NCI-H128 (cell line): ENCODE measurements around the gene SPACA4.

Experiments
- DNase-seq: peaks from one replicate; lab custom pipeline; 2025; ENCODE audit not compliant: unreplicated experiment; lab: John Stamatoyannopoulos, UW

SPACA4 gene

DNA sequence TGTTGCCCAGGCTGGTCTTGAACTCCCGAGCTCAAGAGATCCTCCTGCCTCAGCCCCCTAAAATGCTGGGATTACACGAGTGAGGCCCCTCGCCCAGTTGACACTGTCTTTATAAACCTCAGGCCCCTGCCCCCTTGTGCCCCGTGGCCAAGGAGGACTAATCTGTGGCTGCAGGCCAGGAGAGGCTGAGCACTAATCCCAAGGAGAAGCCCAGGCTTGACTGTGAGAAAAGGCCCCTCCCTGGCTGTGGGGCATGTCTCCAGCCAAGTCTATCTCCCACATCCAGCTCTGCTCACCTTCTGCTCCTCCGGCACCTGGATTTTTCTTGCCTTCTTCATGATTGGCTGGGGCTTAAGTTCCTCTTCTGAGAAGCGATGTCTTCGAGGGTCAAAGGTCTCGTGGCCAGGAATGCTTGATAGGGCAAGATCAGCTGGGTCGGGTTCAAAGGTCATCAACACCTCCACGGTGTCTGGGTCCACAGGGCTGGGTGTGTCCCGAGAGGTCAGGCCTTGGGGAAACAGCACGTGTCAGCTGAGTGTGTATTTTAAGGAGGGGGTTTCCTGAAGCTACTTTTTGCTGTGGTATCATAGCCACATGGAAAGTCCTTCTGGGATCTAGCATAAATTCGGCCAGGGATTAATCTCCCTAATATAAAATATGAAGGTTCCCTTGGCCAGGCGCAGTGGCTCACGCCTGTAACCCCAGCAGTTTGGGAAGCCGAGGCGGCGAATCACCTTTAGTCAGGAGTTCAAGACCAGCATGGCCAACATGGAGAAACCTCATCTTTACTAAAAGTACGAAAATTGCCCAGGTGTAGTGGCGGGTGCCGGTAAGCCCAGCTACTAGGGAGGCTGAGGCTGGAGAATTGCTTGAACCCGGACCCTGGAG lies 26.9 kb downstream of the SPACA4 start:
- DNase-seq: no peak

DNA sequence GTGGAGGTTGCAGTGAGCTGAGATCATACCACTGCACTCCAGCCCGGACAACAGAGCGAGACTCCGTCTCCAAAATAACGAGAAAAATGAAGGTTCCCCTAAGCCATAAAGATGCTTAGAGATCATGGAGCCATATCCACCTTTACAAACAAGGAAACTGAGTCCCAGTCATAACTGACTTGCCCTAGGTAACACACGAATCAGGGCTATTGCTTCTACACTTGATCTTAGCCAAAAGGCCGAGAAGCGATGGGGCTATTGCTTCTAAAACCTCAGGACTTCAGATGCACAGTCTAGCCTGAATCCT lies 27.4 kb downstream of the SPACA4 start:
- no peak for DNase-seq

DNA sequence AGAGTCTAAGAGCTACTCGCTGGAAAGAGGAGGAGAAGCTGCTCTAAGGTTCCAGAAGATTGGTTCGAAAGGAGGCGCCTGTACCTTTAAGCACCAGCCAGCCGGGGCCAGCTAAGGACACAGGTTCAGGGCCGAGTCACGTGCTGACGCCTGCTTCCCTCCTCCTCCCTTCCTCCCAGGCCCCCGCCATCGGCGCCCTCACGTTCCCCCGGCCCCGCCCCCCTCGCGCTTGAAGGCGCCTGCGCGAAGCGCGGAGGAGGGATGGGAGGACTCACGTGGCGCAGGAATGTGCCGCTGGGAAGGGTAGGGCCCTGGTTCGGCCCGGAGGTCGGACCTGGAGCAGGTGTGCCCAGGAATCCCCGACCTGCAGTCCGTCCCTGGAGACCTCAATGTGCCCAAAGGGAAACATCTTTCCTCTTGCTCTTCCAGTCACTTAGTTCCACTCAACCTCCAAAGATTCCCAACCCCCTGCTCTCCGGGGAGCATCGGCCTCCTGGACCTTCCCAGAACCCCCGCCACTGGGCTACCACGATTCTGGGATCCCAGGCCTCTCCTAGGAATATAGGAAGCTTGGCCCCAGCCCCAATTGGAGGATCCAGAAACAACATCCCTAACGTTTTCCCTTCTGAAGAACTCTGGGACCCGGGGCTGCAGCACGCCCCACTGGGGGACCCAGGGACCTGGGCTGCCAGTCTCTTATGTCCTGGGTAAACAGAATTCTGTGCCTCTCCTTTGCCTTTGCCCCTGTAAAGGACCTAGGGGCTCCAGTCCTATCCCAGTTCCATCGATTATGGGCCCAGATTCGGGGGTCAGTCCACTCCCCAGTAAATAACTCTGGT lies 28.1 kb downstream of the SPACA4 start:
- DNase-seq: peak; percentile 90

DNA sequence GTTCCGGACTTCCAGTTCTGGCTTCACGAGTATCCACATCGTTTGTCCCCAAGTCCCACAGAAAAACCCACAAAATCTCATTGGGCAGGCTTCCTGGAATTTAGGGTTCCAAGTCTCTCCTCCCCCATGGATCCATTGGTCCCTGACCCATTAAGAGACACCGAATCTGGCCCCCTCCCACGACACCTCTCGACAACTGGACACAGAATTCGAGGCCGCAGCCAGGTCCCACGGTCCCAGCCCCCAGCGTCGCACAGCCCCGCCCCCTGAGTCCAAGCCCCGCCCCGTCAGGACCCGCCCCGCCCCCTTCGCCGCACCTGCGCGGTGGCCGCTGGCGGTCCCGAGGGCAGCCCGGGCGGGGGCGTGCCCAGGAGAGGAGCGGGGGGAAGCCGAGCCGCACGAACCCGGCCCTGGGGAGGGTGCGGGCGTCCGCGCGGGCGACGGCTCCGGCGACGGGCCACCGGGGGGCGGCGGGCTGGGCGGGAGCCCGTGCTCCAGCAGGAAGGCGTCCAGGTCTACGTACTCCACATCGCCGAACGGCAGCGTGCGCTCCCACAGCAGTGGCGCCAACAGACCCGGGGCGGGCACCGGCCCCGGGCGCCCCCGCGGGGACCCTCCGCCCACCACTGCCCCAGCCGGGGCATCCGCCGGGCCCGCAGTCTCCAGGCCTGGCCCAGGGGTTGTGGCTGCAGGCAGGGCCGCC lies 28.9 kb downstream of the SPACA4 start:
- no peak for DNase-seq

DNA sequence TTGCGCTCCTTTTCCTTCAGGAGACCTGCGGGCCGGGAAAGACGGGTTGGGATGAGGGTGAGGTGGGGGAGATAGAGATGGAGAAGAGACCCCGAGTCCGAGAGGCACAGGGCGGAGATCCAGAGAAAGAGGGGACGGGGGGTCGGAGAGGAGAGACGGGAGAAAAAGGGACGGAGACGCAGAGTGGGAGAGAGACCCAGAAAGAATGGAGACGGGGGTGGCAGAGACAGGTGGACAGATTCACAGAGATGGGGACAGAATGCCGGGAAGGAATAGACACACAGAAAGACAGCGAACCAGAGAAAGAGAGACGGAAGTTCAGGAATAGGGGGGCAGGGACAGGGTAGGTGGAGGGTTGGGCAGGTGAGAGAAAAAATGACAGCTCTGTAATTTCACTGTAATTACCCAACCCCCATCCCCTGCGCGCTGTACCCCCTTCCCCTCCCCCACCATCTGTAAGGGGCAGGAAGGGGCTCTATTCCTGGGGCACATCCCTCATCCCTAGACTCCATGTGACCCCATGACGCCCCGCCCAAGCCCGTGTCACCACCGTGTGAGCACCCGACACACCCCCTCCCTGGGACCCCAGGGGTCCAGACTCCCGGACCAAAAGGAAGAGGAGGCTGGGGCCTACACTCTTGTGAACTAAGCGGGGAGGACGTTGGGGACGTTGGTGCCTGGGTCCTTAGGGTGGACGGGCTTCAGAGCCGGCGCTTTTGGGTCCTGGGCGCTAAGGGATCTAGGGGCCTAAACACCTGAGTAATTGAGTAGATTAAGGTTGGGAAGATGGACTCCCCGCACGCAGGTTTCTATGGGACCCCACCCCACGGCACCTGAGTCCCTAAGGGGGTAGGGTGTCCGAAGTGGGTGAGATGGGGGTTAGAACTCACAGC lies 29.7 kb downstream of the SPACA4 start:
- DNase-seq: no peak

DNA sequence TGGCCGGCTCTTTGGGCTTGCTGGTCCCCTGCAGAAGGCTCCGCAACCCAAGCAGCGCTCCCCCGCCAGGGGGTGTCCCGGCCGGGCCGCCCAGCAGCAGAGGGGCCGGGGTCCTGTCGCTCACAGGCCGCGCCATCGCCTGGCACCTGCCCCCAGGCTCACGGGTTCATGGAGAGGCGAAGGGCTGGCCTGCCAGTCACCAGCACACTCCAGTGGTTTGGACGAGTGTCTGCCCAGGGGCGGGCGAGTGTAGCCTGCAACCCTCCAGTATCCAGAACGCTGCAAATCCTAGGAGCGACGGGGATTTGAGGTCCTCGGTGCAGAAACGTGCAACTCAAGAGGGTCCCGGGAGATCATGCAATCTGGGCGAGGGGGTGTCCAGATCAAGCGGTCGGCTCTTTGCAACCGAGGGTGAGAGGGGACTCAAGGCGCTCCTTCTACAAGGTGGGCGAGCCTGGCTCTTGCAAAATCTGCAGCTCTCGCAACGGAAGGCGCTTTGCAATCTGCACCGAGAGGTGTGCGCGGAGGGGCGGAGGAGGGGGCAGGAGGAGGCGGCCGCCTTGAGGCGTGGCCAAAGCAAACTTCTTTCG lies 30.4 kb downstream of the SPACA4 start, which contains the start of gene DBP:
DBP (minus strand) TSS at position 521 of the 590 bp plus-strand sequence; CDS start at position 136, 385 bp downstream.
- DNase-seq: no peak

DNA sequence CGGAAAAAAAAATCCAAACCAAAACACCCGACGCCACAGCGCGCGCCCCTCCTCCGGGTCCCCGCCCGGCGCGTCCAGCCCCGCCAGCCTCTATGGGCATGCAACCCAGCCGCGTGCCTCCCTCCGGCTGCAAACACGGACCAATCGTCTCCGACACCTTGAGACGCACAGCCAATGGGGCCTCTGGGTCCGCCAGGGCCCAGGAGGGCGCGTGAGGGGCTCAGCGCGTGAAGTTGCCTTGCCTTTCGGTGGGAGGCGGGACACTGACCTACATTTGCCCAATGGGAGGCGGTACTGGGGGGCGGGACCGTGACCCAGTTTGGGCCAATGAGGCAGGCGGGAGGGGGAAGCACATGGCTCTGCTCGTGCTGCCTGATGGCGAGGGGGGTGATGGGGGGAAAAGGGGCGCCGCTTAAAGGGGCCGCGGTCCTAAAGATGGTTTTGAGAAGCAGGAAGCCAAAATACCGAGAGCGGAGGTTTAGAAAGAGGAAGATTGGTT lies 31.0 kb downstream of the SPACA4 start:
- DNase-seq: peak; percentile 98

DNA sequence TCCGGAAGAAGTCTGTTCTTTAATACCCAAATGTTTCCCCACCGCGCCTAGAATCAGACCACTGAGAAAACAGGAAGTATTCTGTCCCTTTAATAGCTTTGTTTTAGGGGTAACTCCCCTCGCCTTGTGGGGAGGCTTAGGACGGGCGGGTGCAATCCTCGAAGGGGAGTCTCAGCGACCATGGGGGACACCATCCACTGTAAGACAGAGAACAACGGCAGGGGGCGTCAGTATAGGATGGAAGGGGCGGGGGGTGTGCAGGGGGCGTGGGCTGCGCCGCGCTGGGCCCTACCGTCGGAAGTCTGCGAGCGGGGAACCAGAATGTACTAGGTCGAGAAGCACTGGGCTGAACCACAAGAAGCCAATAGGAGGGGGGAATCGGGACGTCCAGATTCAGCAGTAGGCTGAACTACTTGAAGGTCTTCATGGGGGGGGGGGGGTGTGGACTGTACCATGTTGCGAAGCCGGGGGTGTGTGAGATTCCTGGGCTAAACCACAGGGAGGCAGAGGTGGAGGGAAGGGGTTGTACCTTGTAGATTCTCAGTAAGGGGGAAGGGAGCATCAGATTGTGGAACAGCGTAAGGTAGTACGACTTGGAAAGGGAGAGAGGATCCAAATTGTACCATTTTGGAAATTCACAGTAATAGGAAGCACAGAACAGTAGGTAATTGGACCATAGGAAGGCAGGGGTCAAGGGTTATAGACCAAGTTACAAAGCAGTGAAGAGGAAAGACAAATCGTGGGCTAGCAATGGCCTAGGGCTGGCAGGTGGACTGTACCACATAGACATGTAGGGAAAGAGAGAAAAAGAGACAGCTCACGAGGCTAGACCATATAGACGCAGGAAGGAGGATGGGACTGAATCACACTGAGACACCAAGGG lies 31.6 kb downstream of the SPACA4 start:
- peak; percentile 69 for DNase-seq

DNA sequence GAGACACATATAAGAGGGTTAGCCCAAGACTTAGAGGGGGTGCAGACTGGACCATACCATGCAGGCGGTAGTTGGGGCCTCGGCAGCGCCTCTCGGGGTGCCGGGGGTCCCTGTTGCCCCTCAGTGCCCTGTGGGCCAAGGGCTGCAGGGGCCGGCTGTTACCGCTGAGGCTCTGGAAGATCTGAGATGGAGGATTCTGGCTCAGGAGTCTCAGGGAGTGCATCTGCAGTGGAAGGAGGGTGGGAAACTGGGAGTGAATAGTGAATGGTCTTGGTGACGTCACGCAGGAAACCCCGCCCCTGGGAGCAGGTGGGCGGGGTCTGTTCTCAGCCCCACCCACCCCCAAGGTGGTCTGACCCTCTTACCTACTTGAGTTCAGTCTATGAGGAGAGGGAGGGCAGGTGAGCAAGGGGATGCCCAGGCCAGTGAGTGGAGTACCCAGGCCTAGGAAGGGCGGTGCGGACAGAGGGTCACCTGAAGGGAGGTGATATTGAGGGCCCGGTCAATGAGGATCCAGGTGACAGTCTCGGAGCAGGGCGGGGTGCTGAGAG lies 32.4 kb downstream of the SPACA4 start:
- DNase-seq: no peak

DNA sequence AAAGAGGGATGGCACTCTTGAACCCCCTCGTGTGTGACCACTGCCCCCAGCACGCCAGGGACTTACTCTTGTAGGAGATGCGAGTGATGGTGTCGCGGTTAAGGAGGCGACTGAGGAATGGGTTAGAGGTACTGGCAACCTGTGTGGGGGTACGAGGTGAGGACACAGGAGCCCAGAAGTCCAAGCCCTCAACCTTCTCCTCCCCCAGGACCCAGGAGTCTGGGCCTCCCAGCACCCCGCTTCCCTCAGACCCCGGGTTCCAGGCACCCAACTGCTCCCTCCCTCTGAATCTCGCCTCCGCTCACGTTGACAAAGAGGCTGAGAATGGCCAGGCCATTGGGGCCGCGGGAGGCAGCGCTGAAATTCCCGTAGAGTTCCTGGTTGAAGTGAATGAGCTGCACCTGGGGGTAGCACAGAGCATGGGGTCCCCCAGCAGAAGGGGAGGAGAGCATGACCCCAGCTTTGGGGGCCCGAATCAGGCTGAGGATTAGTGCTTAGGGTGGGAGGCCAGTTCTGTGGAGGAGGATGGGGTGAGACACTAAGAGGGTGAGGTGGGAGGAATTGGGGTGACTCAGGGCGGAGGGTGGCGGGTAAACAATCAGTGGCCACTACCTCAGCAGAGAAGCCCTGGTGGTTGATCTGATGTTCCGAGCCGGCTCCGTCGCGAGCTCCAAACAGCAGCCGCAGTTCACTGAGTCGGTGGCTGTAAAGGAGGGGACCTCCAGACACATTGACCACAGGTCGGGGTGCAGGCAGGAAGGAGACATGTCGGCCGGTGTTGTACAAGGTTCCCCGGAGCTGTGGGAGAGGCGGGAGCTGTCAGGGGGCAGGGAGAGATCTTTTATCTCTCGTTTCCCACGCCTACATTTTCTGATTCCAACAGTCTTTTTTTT lies 33.2 kb downstream of the SPACA4 start:
- no peak for DNase-seq

DNA sequence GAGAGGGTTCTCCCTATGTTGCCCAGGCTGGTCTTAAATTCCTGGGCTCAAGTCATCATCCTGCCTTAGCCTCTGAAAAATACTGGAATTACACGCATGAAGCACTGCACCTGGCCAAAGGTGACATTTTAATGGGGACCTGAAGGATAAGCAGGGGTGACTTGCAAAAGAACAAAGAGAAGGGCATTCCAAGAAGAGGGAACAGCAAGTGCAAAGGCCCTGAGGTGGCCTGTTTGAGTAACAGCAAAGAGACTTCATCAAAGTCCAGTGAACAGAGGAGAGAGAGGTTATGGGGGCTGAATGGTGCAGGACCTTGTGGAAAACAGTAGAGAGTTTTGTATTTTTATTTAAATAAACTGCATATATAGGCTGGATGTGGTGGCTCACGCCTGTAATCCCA lies 35.3 kb downstream of the SPACA4 start:
- no peak for DNase-seq

DNA sequence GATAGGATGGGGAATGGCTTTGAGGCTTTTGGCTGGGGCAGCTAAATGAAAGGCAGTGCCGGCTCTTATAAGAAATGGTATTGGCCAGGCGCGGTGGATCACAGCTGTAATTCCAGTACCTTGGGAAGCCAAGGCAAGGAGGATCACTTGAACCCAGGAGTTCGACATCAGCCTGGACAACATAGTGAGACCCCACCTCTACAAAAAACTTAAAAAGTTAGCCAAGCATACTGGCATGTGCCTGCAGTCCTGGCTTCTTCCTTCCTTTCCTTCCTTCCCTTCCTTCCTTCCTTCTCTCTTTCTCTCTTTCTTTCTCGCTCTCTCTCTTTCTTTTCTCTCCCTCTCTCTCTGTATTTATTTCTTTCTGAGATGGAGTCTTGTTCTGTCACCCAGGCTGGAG lies 36.3 kb downstream of the SPACA4 start:
- no peak for DNase-seq

DNA sequence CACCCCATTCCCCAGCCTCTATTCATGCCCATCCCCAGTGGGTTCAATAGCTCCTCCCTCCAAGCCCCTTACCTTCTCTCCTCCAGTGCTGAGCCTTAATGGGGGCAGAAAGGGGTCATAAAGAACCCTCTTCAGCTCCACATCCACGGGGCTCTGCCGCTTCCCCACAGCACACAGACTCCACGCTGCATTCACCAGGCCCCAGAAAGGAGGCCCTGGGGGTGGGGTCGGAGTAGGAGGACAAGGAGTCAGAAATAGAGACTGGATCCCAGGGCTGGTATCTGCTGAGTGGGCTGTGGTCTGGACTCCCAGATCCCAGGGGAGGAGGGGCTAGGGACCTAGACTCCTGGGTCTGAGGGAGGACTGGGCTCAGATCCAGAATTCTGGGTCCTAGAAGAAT lies 37.8 kb downstream of the SPACA4 start:
- no peak for DNase-seq

DNA sequence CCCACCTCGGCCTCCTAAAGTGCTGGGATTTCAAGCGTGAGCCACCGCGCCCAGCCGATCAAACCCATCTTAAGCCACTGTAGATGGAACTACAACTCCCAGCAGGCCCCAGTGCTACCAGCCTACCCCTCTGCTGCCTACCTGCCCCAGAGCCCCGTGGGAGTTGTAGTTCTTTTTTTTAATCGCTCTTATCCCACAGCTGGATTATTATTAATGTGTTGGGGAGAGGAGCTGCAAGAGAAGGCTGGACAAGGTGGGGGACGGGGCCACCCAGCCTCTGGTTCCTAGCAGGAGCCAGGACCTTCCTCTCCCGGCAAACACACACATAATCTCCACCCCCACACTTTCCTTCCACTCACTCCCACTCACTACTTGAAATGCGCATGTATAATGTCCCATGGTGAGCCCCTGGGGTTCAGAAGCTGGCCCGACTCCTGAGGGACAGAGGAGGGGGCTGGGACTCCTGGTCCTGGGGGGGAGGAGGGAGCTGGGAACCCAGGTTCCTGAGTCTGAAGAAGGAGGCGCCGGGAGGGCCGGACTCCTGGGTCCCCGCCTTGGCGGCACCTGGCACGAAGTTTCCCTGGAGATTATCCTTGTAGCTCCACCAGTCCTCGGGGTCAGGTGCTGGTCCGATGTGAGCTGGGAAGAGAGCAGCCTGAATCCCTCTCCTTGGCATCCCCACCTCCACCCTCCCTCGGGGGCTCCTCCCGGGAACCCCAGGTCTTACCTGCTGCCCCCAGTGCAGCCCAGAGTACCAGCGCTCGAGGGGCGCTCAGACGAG lies 38.5 kb downstream of the SPACA4 start:
- peak; percentile 16 for DNase-seq

DNA sequence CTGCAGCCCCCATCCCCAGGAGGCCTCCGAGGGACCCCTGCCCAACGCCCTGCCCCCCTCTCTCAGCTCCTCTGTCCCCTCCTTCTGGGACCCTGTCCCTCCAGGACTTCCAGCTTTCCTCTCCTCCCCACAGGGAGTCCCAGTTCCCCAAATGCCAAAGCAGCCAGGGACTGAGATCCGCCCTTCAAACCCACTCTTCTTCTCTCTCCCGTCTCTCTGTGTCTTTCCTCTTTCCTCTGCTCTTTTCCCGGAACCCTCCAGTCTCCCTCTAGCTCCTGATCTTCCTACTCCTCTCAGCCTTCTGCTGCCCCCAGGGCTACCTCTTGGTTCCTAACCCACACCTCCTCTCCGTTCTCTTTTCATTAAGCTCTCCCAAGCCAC lies 39.1 kb downstream of the SPACA4 start:
- no peak for DNase-seq

DNA sequence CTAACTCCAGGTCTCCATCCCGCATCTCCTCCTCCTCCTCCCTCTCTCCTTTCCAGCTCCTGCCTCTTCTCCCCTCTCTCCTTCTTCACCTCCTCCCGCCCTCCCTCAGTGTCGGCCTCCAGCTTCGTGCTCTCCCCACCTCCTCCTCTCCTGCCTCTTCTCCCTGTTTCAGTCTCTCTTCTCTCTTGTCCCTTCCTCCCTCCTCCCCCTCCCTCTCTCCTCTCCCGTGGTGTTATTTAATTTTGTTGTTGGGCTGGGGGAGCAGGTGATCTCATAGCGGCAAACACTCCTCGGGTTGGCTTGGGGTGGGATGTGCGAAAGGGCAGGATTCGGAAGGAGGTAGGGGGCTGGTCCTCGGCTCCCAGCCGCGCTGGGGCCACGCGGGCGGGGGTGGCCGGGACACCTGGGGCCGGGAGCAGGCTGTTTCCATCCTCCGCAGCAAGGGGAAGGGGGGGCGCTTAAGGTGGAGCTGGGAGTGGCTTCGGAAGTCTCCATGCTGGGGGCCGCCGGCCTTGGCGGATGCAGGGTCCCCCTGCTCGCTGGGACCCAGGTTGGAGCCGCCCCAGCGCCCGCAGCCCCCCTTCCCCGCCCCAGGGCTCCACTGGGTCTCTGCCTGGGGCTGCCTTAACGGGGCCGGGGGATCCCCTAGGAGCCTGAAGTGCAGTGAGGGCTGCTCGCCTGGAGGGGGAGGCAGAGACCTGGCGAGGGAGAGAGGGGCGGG lies 39.6 kb downstream of the SPACA4 start, which contains the start of gene CA11:
CA11 (minus strand) TSS at position 187 of the 721 bp plus-strand sequence. CDS start 555 bp downstream, outside the sequence.
- DNase-seq: peak; percentile 85
